Measurements from ENCODE around the gene EBLN1. TPM values are rescaled to one million over a fixed set of nuclear protein-coding genes. Genes with fewer than 3 reads are reported as not detected.

The EBLN1 gene
- total and polyA plus RNA-seq, 9 of the 15 experiments (the other 6 are each of a cell fraction or from before 2014, with no cell fraction given) = 0.06 to 3.1 (median 0.80) TPM

DNA sequence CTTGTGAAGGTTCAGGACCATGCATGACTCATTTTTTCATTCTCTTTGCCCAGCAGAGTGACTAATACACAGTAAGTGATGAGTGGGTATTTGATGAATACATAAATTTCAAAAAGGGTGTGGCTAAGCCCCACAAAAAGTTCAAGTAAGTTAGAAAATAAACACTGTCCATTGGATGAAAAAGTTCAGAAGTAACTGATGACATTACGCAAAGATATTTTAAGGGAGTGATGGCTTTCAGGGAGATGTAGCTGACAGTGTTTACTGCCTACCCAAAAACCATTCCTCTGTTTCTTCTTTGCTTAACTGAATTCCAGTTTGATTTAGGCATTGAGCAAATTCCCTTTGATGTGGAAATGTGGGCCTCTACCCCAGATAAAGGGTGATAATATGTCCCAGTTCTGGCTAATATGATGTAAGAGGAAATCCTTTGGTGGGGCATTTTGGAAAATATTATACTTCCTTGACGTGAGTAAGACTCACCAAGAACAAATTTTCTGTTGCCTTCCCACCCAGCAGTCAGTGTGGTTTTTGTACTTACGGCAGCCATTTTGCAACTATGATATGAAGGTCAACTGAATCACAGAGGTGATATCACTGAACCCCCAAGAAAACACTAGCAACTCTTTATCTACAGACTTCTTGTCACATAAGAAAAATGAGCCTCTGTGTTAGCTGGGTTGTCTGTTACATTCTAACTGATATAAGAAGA, 29.0 kb upstream of the EBLN1 start (continued):
- TF ChIP-seq ZNF518B (CRISPR knock-in tag; IDR thresholded peaks at IDR 0.05) (no peak), HINFP (tag; conservative IDR thresholded peaks at IDR 0.05; ENCODE audit: low read depth) (no peak), ARID1B (IDR thresholded peaks at IDR 0.05) (no peak; the same call in 1 of the 2 replicates), GATAD2B (IDR thresholded peaks at IDR 0.05; ENCODE audit: borderline replicate concordance) (no peak)
- TF ChIP-seq, protein P1, sequence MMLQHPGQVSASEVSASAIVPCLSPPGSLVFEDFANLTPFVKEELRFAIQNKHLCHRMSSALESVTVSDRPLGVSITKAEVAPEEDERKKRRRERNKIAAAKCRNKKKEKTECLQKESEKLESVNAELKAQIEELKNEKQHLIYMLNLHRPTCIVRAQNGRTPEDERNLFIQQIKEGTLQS (IDR thresholded peaks at IDR 0.05) = peak; percentile 80
- TF ChIP-seq, protein P1 (CRISPR knock-in tag; conservative IDR thresholded peaks at IDR 0.05) = no peak
- TF ChIP-seq, protein P2, sequence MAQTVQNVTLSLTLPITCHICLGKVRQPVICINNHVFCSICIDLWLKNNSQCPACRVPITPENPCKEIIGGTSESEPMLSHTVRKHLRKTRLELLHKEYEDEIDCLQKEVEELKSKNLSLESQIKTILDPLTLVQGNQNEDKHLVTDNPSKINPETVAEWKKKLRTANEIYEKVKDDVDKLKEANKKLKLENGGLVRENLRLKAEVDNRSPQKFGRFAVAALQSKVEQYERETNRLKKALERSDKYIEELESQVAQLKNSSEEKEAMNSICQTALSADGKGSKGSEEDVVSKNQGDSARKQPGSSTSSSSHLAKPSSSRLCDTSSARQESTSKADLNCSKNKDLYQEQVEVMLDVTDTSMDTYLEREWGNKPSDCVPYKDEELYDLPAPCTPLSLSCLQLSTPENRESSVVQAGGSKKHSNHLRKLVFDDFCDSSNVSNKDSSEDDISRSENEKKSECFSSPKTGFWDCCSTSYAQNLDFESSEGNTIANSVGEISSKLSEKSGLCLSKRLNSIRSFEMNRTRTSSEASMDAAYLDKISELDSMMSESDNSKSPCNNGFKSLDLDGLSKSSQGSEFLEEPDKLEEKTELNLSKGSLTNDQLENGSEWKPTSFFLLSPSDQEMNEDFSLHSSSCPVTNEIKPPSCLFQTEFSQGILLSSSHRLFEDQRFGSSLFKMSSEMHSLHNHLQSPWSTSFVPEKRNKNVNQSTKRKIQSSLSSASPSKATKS (CRISPR knock-in tag; IDR thresholded peaks at IDR 0.05) = no peak
- TF ChIP-seq, protein P3, sequence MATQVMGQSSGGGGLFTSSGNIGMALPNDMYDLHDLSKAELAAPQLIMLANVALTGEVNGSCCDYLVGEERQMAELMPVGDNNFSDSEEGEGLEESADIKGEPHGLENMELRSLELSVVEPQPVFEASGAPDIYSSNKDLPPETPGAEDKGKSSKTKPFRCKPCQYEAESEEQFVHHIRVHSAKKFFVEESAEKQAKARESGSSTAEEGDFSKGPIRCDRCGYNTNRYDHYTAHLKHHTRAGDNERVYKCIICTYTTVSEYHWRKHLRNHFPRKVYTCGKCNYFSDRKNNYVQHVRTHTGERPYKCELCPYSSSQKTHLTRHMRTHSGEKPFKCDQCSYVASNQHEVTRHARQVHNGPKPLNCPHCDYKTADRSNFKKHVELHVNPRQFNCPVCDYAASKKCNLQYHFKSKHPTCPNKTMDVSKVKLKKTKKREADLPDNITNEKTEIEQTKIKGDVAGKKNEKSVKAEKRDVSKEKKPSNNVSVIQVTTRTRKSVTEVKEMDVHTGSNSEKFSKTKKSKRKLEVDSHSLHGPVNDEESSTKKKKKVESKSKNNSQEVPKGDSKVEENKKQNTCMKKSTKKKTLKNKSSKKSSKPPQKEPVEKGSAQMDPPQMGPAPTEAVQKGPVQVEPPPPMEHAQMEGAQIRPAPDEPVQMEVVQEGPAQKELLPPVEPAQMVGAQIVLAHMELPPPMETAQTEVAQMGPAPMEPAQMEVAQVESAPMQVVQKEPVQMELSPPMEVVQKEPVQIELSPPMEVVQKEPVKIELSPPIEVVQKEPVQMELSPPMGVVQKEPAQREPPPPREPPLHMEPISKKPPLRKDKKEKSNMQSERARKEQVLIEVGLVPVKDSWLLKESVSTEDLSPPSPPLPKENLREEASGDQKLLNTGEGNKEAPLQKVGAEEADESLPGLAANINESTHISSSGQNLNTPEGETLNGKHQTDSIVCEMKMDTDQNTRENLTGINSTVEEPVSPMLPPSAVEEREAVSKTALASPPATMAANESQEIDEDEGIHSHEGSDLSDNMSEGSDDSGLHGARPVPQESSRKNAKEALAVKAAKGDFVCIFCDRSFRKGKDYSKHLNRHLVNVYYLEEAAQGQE (IDR thresholded peaks at IDR 0.05; ENCODE audit: borderline replicate concordance) = no peak
- TF ChIP-seq, protein P3 (CRISPR knock-in tag; IDR thresholded peaks at IDR 0.05; ENCODE audit: low read depth) = no peak

All from K562 (cell line).